Gastroesophageal sphincter (tissue), 3 donors: ENCODE measurements around the gene PEMT.

Source experiments
- POLR2A ChIP-seq, 2 donors: fragments of 450-650 bp; IDR thresholded peaks; one replicate each; pipeline ENCODE4 v1.6.1; 2017; ENCODE audit warnings: antibody characterized with exemption in 2 of 2, mild to moderate bottlenecking in 2 of 2, moderate library complexity in 1 of 2
- POLR2AphosphoS5 ChIP-seq: sonication (generic); formaldehyde crosslinking; IDR thresholded peaks from one replicate; pipeline ENCODE4 v1.6.1; 2017; ENCODE audit warnings: antibody characterized with exemption
- TF ChIP-seq, protein P1 (sequence below), 4 experiments: fragments of 200-600 bp in 2 of 4; fragments of 450-650 bp in 2 of 4; sonication (generic) in 1 of 4; IDR thresholded peaks; one replicate each; pipeline ENCODE4 v1.5.1; 2017 to 2019; ENCODE audit warnings: antibody characterized with exemption in 4 of 4, mild to moderate bottlenecking in 2 of 4, moderate library complexity in 2 of 4

DNA sequence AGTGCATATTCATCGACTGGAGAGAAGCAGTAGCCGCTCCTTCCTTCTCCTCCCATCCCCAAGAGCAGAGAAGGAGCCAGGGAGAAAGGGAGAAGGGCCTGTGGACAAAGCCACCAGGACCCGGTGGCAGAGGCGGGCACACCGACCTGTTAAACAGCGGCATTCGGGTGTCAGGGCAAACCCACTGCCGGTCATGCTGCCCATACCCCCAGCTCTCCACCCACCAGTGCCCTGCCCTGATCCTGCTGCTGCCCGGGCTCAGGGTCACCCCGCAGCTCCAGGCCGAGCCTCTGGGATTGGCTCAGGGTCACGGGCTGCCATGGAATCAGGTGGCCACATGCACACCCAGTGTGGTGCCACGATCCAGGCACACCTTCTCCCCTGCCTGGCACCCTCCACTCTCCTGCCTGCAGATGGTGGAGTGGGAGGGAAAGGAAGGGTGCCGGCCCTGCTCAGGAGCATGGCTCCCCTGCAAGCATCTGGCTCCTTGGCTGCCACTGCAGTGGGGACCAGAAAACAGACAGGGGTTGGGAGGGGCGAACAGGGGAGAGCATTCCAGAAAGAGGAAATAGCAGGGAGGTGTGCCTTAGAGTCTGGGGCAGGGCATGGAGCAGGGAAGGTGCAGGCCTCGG is 77.0 kb downstream of the PEMT start:
- no peak for TF ChIP-seq POLR2A (IDR thresholded peaks at IDR 0.05)
- TF ChIP-seq, protein P1, sequence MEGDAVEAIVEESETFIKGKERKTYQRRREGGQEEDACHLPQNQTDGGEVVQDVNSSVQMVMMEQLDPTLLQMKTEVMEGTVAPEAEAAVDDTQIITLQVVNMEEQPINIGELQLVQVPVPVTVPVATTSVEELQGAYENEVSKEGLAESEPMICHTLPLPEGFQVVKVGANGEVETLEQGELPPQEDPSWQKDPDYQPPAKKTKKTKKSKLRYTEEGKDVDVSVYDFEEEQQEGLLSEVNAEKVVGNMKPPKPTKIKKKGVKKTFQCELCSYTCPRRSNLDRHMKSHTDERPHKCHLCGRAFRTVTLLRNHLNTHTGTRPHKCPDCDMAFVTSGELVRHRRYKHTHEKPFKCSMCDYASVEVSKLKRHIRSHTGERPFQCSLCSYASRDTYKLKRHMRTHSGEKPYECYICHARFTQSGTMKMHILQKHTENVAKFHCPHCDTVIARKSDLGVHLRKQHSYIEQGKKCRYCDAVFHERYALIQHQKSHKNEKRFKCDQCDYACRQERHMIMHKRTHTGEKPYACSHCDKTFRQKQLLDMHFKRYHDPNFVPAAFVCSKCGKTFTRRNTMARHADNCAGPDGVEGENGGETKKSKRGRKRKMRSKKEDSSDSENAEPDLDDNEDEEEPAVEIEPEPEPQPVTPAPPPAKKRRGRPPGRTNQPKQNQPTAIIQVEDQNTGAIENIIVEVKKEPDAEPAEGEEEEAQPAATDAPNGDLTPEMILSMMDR (IDR thresholded peaks at IDR 0.05), result no peak
- no peak for TF ChIP-seq POLR2AphosphoS5
